Measurements from ENCODE around the gene EIF3L.
A peak's percentile ranks its signal among the peaks of the same experiment; 100 is the strongest.

Gene EIF3L

DNA sequence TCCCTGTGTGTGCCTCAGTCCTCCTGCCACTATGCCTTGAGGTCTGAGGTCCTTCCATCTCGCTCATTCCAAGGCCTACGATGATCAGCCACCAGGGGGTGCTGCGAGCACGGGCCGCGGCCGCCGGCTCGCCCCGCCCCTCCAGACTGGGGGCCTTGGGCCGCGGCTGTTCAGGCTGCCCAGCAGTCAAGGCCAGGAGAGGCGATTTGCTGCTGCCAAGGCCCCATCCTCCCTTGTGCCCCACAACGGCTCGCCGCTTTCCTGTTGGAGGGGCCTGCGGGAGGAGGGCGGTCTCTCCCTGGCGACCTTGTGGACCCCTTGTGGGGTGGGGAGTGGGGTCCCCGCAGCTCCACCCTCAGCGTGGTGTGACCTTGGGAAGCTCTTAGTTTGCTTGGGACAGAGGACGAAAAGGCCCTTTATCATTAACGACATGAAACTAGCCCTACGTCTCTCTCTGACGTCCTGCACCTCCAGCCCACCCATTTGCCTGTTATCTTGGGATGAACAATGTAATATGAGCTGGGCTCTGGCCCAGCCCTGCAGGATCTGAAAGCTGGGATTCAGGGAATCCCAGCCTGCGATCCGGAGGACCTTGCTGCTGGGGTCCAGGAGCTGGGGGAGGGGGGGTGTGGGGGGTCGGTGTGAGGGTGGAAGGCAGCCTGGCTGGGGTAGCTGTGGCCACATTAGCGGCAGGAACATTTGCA is 31.4 kb upstream of the EIF3L start:
- peak; percentile 37 to 57 for DNase-seq (ENCODE audit: low read depth in 2 of 2)

DNA sequence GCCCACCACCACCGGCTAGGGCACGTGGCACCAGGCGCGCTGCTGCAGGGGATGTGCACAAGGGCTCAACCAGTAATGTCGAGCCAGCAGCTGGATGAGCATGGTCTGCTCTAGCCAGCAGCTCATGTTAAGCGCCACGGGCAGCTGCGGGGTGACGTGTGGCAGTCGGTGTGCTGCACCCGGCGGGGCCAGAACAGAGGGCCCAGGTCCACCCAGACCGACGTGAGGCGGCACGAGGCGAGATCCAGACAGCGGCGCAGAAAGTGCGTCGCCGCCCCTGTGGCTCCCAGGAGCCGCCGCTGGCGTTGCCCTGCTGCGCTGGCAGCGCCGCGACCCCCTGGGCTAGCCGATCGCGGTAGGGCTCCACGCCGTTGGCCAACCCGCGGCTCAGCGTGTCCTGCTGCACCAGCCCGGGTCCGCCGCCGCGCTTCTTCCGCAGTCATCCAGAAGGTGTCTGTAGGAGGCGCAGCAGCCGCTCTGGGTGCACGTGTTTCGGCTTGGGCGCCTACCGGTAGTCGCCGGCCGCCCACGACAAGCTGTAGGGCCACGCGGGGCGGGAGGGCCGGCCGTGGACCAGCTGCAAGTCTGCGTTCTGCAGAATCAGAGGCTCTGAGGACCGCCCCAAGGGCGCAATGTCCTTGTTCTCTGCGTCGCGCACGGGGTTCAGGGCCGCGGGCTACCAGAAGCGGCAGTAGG is 30.7 kb upstream of the EIF3L start:
- peak; percentile 27 to 28 for DNase-seq (ENCODE audit: low read depth in 2 of 2)

DNA sequence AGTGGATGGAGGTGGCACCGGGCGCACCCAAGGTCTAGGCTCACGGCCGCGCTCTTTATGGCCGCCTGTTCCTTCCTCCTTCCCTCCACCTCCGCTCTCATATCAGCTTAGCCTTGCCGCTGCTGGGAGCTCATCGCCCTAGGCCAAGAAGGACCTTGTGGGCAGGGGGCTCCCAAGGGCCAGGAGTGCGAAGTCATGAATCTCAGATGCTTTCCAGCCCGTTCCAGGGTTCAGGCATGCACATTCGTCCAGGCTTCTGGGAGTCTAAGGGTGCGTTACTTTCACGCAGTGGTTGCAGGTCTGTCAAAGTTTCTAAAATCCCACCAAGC is 30.1 kb upstream of the EIF3L start:
- no peak for DNase-seq (ENCODE audit: low read depth in 2 of 2)

DNA sequence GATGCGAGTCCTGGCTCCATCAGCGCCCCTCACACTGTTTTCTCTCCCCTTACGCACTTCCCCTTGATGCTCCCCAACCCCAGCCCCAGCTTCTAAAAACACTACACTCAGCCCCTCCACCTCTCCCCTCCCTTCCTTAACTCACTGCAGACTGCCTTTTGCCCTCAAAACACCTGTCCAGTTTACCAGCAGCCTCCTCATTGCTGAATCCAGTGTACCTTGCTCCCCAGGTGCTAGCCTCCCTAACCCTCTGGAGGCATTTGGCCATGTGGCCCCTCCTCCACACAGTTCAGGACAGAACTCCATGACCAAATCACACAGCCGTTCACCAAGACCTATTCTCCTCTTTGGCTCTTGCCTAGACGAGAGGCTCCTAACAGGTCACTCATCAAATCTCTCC is 28.9 kb upstream of the EIF3L start:
- no peak for DNase-seq (ENCODE audit: low read depth in 2 of 2)

DNA sequence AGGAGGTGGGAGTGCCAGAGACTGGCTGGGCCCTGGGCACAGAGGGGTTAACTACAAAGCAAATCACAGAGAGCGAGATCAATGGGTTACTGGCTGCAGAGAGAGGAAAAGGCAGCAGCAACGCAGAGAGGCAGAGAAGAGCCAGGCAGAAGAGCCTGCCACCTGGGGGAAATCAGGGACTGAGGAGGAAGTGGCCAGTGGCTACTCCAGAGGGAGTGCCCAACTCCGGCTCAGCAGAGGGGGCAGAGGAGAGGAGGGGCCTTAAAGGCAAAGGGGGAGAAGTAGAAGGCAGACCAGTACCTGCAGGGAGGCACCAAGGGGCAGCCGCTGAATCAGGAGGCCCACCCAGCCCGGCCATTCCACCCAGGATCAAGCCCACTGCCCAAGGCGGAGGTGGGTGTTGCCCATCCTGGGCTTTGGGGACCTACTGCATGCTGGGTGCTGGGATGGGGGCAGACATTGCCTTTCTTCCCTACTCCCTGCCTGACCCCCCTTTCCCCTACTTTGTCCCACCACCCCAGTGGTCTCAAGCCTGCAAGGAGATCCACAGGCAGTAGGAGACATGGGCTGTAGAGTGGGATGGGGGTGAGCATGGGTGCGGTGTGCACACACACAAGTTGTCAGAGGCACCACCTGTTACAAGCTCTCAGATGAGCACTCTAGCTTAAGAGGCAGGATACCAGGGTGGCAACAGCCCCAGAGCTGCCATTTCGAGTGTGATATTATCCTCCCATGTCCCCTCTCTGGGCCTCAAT is 27.0 kb upstream of the EIF3L start:
- no peak for DNase-seq (ENCODE audit: low read depth in 2 of 2)

DNA sequence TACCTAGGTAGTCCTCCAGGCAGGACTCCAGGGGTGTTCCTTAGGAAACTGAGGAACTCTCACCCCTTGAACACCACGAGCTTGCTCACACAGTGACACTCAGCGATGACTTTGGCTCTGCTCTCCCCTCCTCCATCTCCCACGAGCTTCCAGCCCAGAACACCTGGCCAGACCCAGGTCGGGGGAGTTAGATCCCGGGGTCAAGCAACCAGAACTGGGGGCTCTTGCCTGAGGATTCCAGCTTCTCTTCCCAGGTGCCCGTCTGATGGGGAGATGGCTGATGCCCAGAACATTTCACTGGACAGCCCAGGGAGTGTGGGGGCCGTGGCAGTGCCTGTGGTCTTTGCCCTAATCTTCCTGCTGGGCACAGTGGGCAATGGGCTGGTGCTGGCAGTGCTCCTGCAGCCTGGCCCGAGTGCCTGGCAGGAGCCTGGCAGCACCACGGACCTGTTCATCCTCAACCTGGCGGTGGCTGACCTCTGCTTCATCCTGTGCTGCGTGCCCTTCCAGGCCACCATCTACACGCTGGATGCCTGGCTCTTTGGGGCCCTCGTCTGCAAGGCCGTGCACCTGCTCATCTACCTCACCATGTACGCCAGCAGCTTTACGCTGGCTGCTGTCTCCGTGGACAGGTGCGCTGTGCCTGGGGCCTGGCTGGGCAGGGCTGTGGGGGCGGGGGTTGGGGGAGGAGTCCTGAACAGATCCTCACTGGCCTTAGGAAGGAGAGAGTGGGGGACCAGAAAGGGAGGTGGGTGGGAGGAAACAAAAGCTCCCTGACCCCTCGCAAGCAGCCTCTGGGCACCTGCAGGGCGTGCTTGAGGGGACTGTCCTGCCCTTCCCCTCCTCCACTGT is 25.9 kb upstream of the EIF3L start, which contains the start of gene GALR3:
GALR3 (plus strand) TSS at position 249 of the 852 bp plus-strand sequence; CDS start at position 274, 25 bp downstream.
- DNase-seq (ENCODE audit: low read depth in 2 of 2): no peak

DNA sequence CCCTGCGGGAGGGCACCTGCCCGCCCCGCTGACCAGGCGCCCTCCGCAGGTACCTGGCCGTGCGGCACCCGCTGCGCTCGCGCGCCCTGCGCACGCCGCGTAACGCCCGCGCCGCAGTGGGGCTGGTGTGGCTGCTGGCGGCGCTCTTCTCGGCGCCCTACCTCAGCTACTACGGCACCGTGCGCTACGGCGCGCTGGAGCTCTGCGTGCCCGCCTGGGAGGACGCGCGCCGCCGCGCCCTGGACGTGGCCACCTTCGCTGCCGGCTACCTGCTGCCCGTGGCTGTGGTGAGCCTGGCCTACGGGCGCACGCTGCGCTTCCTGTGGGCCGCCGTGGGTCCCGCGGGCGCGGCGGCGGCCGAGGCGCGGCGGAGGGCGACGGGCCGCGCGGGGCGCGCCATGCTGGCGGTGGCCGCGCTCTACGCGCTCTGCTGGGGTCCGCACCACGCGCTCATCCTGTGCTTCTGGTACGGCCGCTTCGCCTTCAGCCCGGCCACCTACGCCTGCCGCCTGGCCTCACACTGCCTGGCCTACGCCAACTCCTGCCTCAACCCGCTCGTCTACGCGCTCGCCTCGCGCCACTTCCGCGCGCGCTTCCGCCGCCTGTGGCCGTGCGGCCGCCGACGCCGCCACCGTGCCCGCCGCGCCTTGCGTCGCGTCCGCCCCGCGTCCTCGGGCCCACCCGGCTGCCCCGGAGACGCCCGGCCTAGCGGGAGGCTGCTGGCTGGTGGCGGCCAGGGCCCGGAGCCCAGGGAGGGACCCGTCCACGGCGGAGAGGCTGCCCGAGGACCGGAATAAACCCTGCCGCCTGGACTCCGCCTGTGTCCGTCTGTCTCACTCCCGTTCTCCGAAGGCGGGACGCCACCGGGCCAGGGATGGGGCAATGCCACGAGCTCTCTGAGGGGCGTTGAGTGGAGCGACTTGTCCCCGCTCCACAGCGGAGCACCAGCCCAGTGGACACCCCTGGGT is 24.3 kb upstream of the EIF3L start:
- no peak for DNase-seq (ENCODE audit: low read depth in 2 of 2)

DNA sequence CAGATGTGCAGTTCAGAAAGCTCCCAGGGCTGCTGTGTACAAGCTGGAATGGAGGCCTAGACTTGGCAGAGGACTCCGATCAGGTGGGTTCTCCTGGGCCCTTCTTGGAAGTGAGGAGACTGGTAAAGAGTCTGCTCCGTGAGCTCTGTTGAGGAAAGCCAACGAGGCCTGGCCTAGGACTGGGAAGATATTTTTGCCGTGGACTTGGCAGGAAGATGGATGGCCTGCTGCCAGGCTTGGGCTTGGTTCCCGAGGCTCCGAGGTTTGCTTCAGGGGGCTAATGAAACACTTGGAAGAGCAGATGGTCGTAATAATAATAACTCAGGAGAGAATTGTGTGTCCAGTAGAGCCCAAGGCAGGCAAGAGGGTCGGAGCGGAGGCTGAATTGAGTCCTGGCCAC is 22.2 kb upstream of the EIF3L start:
- no peak for DNase-seq (ENCODE audit: low read depth in 2 of 2)

DNA sequence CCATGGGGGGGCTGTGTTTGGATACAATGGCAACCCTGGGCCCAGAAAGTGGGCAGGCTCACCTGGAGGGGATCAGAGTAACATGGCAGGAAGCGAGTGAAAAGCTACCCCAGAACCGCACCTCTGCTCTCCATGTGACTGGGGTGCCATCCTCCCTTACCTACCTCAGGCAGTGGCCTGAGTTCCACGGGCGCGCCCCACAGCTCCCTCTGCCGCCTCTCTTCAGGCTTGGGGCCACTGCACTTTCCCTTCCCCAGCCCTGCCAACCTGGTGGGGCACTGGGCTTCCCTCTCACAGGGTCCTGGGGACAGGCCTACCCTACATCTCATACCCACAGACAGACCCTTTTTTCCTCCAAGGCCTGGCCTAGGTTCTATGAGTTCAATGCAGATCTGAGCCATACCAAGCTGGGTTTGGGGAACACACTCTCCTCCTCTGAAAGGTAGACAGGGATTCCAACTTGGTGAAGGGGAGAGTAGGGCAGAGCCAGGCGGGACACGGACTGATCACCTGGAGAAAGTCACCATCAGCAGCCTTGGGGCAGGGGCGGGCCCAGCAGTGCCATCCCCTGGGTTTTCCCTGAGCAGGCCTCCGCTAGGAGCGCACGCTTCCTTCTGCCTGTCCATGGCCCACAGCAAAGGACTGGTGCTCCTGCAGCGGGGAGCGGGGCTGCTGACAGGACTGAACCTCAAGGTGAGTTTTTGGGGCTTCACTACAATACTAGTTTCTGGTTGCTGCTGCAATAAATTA is 19.0 kb upstream of the EIF3L start:
- no peak for DNase-seq (ENCODE audit: low read depth in 2 of 2)

DNA sequence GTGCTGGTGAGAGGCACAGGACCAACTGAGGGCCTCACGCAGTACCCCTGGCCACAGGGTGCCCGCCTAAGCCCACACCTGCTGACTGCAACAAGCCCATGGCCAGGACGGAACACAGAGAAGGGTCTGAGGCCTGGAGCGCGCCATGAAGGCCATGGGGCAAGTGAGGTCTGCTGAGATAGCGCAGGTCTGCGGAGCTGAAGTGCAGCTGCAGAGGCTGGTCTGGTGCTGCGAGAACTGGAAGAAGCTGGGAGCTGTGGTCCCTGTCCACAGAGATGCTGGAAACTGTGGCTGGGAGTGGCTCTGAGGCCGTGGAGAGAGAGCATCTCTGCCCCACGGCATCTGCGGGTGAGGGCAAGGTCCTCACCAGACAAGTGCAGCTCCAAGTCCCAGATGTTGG is 17.7 kb upstream of the EIF3L start:
- no peak for DNase-seq (ENCODE audit: low read depth in 2 of 2)

DNA sequence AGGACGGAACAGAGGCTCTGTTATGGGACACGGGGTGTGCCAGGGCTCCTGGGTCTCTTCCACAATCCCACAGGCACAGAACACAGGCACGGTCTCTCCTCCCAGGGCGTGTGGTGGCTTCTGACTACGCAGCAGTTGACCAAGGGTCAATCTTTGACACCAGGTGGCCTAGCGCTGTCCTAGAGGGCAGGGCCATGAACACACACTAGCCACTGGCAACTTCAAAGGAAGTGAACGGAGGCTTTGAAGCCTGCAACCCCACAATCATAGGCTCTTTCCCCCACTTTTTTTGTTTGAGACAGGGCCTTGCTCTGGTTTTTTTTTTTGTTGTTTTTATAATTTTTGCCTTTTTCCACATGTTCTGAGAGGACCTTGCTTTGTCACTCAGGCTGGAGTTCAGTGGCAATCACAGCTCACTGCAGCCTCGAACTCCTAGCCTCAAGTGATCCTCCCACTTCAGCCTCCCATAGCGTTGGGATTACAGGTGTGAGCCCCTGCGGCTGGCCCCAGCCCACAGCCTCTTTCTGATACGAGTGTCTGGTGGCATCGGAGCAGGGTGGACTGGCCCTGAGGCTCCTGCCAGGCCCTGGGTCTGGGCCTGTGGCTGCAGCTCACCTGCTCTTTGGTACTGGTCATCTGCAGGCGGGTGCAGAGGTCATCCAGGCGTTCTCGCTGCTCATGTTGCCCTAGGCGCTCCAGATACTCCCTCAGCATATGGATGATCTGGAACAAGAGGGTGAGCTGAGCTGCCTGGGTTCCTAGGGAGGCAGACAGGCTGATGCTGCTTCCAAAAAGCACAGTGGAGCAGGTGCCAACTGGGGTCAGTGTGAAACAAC is 17.0 kb upstream of the EIF3L start:
- DNase-seq (ENCODE audit: low read depth in 2 of 2): no peak

DNA sequence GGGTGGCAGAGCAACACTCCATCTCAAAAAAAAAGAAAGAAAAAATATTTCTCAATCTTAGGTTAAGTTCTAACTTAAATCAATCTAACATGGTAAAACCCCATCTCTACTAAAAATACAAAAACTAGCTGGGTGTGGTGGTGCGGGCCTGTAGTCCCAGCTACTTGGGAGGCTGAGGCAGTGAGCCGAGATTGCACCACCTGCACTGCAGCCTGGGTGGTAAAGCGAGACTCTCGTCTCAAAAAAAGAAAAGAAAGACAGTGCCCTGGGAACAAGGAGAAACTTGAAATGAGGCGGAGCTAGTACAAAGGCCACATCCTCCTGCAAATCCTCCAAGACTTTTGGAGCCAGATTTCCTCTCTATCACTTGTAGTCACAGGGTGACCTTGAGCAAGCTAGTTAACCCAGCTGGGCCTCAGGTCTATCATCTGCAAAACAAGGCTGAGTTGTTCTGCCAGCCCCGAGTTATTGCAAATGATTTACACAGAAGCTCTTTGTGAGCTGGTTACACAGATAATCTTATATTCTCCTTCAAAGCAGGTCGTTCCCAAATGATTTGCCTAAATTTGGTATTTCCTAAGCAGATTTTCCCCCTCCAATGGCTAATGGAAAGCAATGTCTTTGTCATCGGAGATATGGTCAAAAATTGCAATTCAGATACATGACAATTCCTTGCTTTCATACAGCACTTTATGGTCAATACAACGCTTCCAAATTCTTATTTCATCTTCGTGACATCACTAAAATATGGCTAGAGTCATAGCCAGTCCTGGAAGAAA is 7.0 kb upstream of the EIF3L start:
- DNase-seq (ENCODE audit: low read depth in 2 of 2): no peak

DNA sequence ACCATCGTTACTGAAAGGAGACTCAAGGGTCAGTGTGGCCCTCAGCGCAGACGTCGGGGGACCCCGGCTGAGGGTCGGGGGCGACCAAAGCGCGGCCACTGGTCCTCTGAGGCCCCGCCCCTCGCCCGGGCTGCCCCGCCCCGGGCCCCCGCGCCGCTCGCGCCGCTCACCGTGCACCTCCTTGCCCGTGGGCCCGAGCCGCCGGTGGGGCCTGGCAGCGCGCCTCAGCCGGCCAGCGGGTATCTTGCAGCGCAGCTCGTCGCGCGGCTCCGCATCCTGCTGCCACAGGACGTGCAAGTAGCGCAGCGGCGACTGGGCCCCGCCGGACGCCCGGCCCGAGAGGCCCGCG is 5.5 kb upstream of the EIF3L start:
- no peak for DNase-seq (ENCODE audit: low read depth in 2 of 2)

DNA sequence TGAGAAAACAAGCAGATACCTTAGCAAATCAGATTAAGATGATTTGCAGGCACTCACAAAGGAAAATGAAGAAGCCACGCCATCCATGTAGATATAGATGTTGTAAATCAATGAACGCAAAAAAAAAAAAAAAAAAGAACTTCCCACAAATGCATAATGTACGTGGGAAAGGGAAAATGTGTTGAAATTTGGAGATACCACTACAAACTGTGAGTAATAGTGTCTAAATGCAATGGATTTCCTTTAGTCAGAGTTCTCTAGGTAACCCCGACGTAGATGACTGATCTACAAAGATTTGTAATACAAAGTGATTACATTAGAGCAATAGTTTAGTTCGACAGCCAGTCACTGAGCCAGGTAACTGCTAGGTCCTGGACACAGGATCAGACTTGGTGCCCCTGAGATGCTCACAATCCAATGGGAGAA is 4.3 kb upstream of the EIF3L start:
- DNase-seq (ENCODE audit: low read depth in 2 of 2): no peak

DNA sequence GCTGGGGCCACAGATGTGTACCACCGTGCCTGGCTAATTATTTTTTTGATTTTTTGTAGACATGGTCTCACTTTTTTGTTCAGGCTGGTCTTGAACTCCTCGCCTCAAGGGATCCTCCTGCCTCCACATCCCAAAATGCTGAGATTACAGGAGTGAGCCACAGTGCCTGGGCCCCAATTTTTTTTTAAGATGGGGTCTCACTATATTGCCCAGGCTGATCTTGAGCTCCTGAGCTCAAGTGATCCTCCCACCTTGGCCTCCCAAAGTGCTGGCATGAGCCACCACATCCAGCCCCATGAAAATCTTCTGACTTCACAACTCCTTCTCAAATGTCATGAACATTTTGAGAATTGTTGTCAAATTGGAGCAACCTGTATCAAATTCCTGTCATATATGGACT is 2.8 kb upstream of the EIF3L start:
- DNase-seq (ENCODE audit: low read depth in 2 of 2): no peak

DNA sequence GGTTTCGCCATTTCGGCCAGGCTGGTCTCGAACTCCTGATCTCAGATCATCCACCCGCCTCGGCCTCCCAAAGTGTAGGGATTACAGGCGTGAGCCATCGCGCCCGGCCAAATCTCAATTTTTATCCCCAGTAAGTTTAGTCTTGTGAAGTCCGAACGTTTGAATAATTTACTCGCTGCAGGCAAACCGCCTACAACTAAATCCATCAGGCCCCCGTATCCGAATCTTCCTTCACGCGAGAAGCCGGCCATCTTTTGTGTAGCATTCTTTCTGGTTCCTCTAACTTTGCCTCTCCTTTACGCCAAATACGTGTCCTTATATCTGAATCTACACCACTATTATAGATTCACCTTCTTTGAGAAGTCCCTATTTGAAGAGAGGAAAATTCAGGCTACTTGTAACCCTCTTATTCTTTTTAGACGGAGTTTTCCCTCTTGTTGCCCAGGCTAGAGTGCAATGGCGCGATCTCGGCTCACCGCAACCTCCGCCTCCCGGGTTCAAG is 581 bp upstream of the EIF3L start:
- DNase-seq (ENCODE audit: low read depth in 2 of 2): no peak

DNA sequence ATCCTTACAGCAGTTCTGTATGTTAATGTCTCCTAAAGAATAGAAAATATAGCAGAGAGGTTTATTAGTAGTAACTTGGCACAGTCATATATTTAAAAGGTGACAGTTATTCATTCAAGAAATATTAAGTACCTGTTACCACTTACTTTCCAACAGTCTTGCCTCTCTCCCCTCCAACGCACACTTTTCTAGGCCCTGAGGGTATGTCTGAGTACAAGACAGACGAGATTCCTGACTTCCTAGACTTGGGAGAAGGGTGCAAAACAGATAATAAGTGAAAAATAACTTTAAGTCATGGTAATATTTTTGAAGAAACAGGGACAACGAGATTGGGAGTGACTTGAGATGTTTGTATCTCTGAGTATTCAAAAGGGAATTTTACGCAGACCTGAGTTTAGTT is 1.6 kb downstream of the EIF3L start:
- DNase-seq (ENCODE audit: low read depth in 2 of 2): no peak

DNA sequence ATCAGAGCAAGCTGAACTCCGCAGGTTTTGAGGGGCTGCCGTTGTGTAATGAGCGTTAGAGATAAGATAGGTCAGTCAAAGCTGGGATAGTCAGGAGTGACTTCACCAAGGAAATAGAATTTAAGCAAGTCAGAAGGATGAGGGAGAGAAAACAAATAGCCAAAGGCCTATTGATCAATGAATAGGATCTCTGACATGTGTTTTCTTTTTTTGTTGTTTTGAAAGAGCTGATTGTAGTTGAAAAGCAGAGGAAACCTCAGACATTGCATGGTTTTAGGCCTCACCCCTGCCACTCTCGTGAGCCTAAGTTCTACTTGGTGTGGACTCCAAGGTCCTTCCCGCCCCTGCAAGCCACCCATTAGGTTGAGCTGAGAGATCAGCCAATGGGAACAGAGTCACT is 3.2 kb downstream of the EIF3L start:
- DNase-seq (ENCODE audit: low read depth in 2 of 2): no peak
